Stimulated activated naive CD8-positive, alpha-beta T cell treated with anti-CD3 and anti-CD28 coated beads, Interleukin-15, amount 100 ng/mL, for 72 hours (primary cell): ENCODE measurements around the gene AFF2.

Experiments
- ATAC-seq: fragments of 150-1000 bp; cut with Tn5 transposase; 2 replicates; pipeline ENCODE4 v1.10.0; 2021; ENCODE audit warnings: mild to moderate bottlenecking, moderate library complexity
- DNase-seq, 2 donors: peaks; one replicate each; pipeline ENCODE4 v3.0.0; 2021 to 2022
- H3K27ac Mint-ChIP-seq, 2 donors: one replicate each; pipeline ENCODE4 v1.8.0; 2022; ENCODE audit warnings: mild to moderate bottlenecking in 2 of 2, mixed read lengths in 2 of 2, moderate library complexity in 2 of 2
- H3K27me3 Mint-ChIP-seq: one replicate; pipeline ENCODE4 v1.8.0; 2022; ENCODE audit warnings: mixed read lengths
- H3K4me1 Mint-ChIP-seq: one replicate; pipeline ENCODE4 v1.8.0; 2022; ENCODE audit warnings: mild to moderate bottlenecking, mixed read lengths
- H3K4me3 Mint-ChIP-seq, 2 donors: one replicate each; pipeline ENCODE4 v1.8.0; 2022; ENCODE audit warnings: mild to moderate bottlenecking in 2 of 2, mixed read lengths in 2 of 2, moderate library complexity in 1 of 2
- H3K9me3 Mint-ChIP-seq, 2 donors: one replicate each; pipeline ENCODE4 v1.8.0; 2022; ENCODE audit warnings: mixed read lengths in 2 of 2

The AFF2 gene

GRCh38 chrX:148960060-148960459 lies 459.6 kb downstream of the AFF2 start:
- no peak overlapping the region for H3K27ac Mint-ChIP-seq

GRCh38 chrX:148961985-148962384 lies 461.6 kb downstream of the AFF2 start:
- Mint-ChIP-seq H3K27ac (no peak overlapping the region), H3K27me3 (no peaks in the 10 kb centered on the region), H3K4me3 (no peak overlapping the region), H3K9me3 (no peaks in the 10 kb centered on the region), H3K4me1 (no peaks in the 10 kb centered on the region)
- no peak for ATAC-seq
- no peak for DNase-seq

More at GRCh38 chrX:148960060-148960459, 459.6 kb downstream of the AFF2 start:
- no peak for DNase-seq
- Mint-ChIP-seq H3K4me1 (no peaks in the 10 kb centered on the region), H3K27me3 (no peaks in the 10 kb centered on the region), H3K9me3 (no peaks in the 10 kb centered on the region), H3K4me3 (no peak overlapping the region)
- ATAC-seq = no peak

GRCh38 chrX:148976571-148977400 lies 476.4 kb downstream of the AFF2 start:
- ATAC-seq (no peak), DNase-seq (no peak)
- Mint-ChIP-seq H3K9me3 (no peaks in the 10 kb centered on the region), H3K27me3 (no peaks in the 10 kb centered on the region), H3K4me1 (no peaks in the 10 kb centered on the region), H3K27ac (no peak overlapping the region), H3K4me3 (no peak overlapping the region)

- ATAC-seq (no peak), DNase-seq (no peak)
- Mint-ChIP-seq H3K27ac (no peak overlapping the region), H3K9me3 (no peaks in the 10 kb centered on the region), H3K27me3 (no peaks in the 10 kb centered on the region), H3K4me3 (no peak overlapping the region), H3K4me1 (no peaks in the 10 kb centered on the region)
Measured at GRCh38 chrX:148979786-148980185, 479.4 kb downstream of the AFF2 start.

- no peak for ATAC-seq
- no peaks in the 10 kb centered on the region for H3K27me3 Mint-ChIP-seq
- H3K4me1 Mint-ChIP-seq = no peaks in the 10 kb centered on the region
- no peak overlapping the region for H3K27ac Mint-ChIP-seq
- H3K4me3 Mint-ChIP-seq = no peak overlapping the region
- H3K9me3 Mint-ChIP-seq = no peaks in the 10 kb centered on the region
- no peak for DNase-seq
Measured at GRCh38 chrX:148984238-148984637, 483.8 kb downstream of the AFF2 start.

GRCh38 chrX:148991502-148991901 lies 491.1 kb downstream of the AFF2 start:
- H3K27ac Mint-ChIP-seq = no peak overlapping the region
- no peaks in the 10 kb centered on the region for H3K9me3 Mint-ChIP-seq
- DNase-seq = no peak
- H3K27me3 Mint-ChIP-seq = no peaks in the 10 kb centered on the region
- ATAC-seq = no peak
- H3K4me3 Mint-ChIP-seq = no peak overlapping the region
- H3K4me1 Mint-ChIP-seq = no peaks in the 10 kb centered on the region

- Mint-ChIP-seq H3K4me3 (no peak overlapping the region), H3K9me3 (no peaks in the 10 kb centered on the region), H3K27ac (no peak overlapping the region), H3K4me1 (no peaks in the 10 kb centered on the region), H3K27me3 (no peaks in the 10 kb centered on the region)
- DNase-seq (no peak), ATAC-seq (no peak)
Measured at GRCh38 chrX:148995661-148996060, 495.2 kb downstream of the AFF2 start.

GRCh38 chrX:149002320-149002719 lies 501.9 kb downstream of the AFF2 start:
- Mint-ChIP-seq H3K27ac (peak overlapping the region in 1 of 2 donors; percentile 7), H3K9me3 (no peaks in the 10 kb centered on the region), H3K4me1 (no peaks in the 10 kb centered on the region), H3K4me3 (no peak overlapping the region), H3K27me3 (no peaks in the 10 kb centered on the region)
- DNase-seq (no peak), ATAC-seq (no peak)

- no peak overlapping the region for H3K4me3 Mint-ChIP-seq
- no peaks in the 10 kb centered on the region for H3K4me1 Mint-ChIP-seq
- H3K27ac Mint-ChIP-seq = no peak overlapping the region
- H3K27me3 Mint-ChIP-seq = no peaks in the 10 kb centered on the region
- DNase-seq (no peak), ATAC-seq (no peak)
- H3K9me3 Mint-ChIP-seq = no peaks in the 10 kb centered on the region
Measured at GRCh38 chrX:149003863-149004660, 503.6 kb downstream of the AFF2 start.

- DNase-seq (no peak), ATAC-seq (no peak)
- Mint-ChIP-seq H3K27me3 (no peaks in the 10 kb centered on the region), H3K4me3 (no peak overlapping the region), H3K27ac (no peak overlapping the region), H3K4me1 (no peaks in the 10 kb centered on the region), H3K9me3 (no peaks in the 10 kb centered on the region)
Measured at GRCh38 chrX:149004936-149005335, 504.5 kb downstream of the AFF2 start.

- Mint-ChIP-seq H3K27me3 (no peaks in the 10 kb centered on the region), H3K4me1 (no peaks in the 10 kb centered on the region), H3K27ac (no peak overlapping the region), H3K4me3 (no peak overlapping the region), H3K9me3 (no peaks in the 10 kb centered on the region)
- ATAC-seq = no peak
- no peak for DNase-seq
Measured at GRCh38 chrX:149006235-149006634, 505.8 kb downstream of the AFF2 start.

- no peak overlapping the region for H3K4me3 Mint-ChIP-seq
- H3K9me3 Mint-ChIP-seq = no peaks in the 10 kb centered on the region
- ATAC-seq (no peak), DNase-seq (no peak)
- no peak overlapping the region for H3K27ac Mint-ChIP-seq
- H3K27me3 Mint-ChIP-seq = no peaks in the 10 kb centered on the region
- H3K4me1 Mint-ChIP-seq = no peaks in the 10 kb centered on the region
Measured at GRCh38 chrX:149007423-149007822, 507.0 kb downstream of the AFF2 start.

GRCh38 chrX:149010013-149010852 lies 509.8 kb downstream of the AFF2 start:
- Mint-ChIP-seq H3K27ac (peak overlapping the region in 1 of 2 donors; percentile 19), H3K9me3 (no peaks in the 10 kb centered on the region), H3K4me3 (no peak overlapping the region), H3K27me3 (no peaks in the 10 kb centered on the region), H3K4me1 (no peaks in the 10 kb centered on the region)
- no peak for DNase-seq
- ATAC-seq = no peak

- ATAC-seq (no peak), DNase-seq (no peak)
- H3K9me3 Mint-ChIP-seq = no peaks in the 10 kb centered on the region
- H3K4me3 Mint-ChIP-seq = no peak overlapping the region
- H3K27me3 Mint-ChIP-seq = no peaks in the 10 kb centered on the region
- no peaks in the 10 kb centered on the region for H3K4me1 Mint-ChIP-seq
- H3K27ac Mint-ChIP-seq = no peak overlapping the region
Measured at GRCh38 chrX:149010853-149011224, 510.4 kb downstream of the AFF2 start.

- Mint-ChIP-seq H3K27ac (no peak overlapping the region), H3K4me1 (no peaks in the 10 kb centered on the region), H3K4me3 (no peak overlapping the region), H3K27me3 (no peaks in the 10 kb centered on the region), H3K9me3 (no peaks in the 10 kb centered on the region)
- DNase-seq = no peak
- no peak for ATAC-seq
Measured at GRCh38 chrX:149013081-149013480, 512.7 kb downstream of the AFF2 start.

- no peak for ATAC-seq
- Mint-ChIP-seq H3K27me3 (no peaks in the 10 kb centered on the region), H3K4me1 (no peaks in the 10 kb centered on the region), H3K27ac (no peak overlapping the region), H3K4me3 (no peak overlapping the region), H3K9me3 (peaks cover 0 to 3% of the 10 kb centered on the region in 2 donors)
- no peak for DNase-seq
Measured at GRCh38 chrX:149021159-149021558, 520.7 kb downstream of the AFF2 start.
